HEK293 (cell line): ENCODE results near the gene HDHD5.

Experiments used
- CTCF ChIA-PET: fragments of 350-600 bp; formaldehyde crosslinking; extraction: SDS; loops from one replicate; lab custom pipeline; 2021; ENCODE audit warnings: antibody characterized with exemption; lab: Yijun Ruan, JAX
- POLR2A ChIA-PET: fragments of 300-600 bp; formaldehyde crosslinking; extraction: SDS; loops from one replicate; lab custom pipeline; 2020; ENCODE audit warnings: antibody characterized with exemption, inconsistent platforms; lab: Yijun Ruan, JAX
- H3K27ac ChIP-seq: fragments of 200-500 bp; sonication (Bioruptor generic); 2 replicates; pipeline ENCODE4 v1.5.1; 2014; ENCODE audit warnings: low read depth, low read length, control low read depth, inconsistent platforms; ENCODE audit errors: extremely low read depth
- H3K36me3 ChIP-seq, 2 experiments: fragments of 200-500 bp in 1 of 2; sonication (Bioruptor generic) in 1 of 2; 1 replicate in 1 of 2; 2 replicates in 1 of 2; pipeline ENCODE4 v1.5.1; 2014 to 2017; ENCODE audit warnings: inconsistent platforms in 2 of 2, low read length in 2 of 2; ENCODE audit not compliant: control insufficient read depth in 2 of 2, insufficient read depth in 1 of 2
- H3K4me1 ChIP-seq: fragments of 200-500 bp; sonication (Bioruptor generic); 2 replicates; pipeline ENCODE4 v1.5.1; 2014; ENCODE audit warnings: mild to moderate bottlenecking, low read length, inconsistent platforms; ENCODE audit not compliant: control insufficient read depth, insufficient read depth
- H3K4me3 ChIP-seq: 2 replicates; pipeline ENCODE4 v1.5.1; 2011; ENCODE audit warnings: low read depth, mild to moderate bottlenecking, control low read depth, low read length, moderate library complexity
- H3K9me3 ChIP-seq: fragments of 200-500 bp; sonication (Bioruptor generic); 2 replicates; pipeline ENCODE4 v1.5.1; 2014; ENCODE audit warnings: low read depth, low read length, inconsistent platforms; ENCODE audit not compliant: control insufficient read depth, insufficient read depth
- BCL11A ChIP-seq: fragments of 450-650 bp; formaldehyde crosslinking; IDR thresholded peaks from 2 replicates; pipeline ENCODE4 v1.5.1; 2016; ENCODE audit warnings: low read depth, missing biosample characterization, missing genetic modification characterization
- FEZF1 ChIP-seq: fragments of 450-650 bp; formaldehyde crosslinking; IDR thresholded peaks from 2 replicates; pipeline ENCODE4 v1.5.1; 2016; ENCODE audit warnings: missing biosample characterization, missing genetic modification characterization
- KLF16 ChIP-seq: fragments of 450-650 bp; formaldehyde crosslinking; IDR thresholded peaks from 2 replicates; pipeline ENCODE4 v1.5.1; 2017; ENCODE audit warnings: missing biosample characterization, missing genetic modification characterization
- SETDB1 ChIP-seq: IDR thresholded peaks from one replicate; pipeline ENCODE4 v1.6.1; 2017; ENCODE audit warnings: mild to moderate bottlenecking, low read length, moderate library complexity, mixed read lengths; ENCODE audit not compliant: insufficient read length
- TRIM28 ChIP-seq: IDR thresholded peaks from 2 replicates; pipeline ENCODE4 v1.6.1; 2011; ENCODE audit warnings: low read length, control low read depth, borderline replicate concordance
- ZBTB17 ChIP-seq: fragments of 450-650 bp; formaldehyde crosslinking; IDR thresholded peaks from 2 replicates; pipeline ENCODE4 v1.5.1; 2016; ENCODE audit warnings: missing biosample characterization, missing genetic modification characterization
- ZBTB8A ChIP-seq: fragments of 450-650 bp; formaldehyde crosslinking; IDR thresholded peaks from 2 replicates; pipeline ENCODE4 v1.5.1; 2016; ENCODE audit warnings: missing biosample characterization, missing genetic modification characterization
- ZNF132 ChIP-seq: fragments of 450-650 bp; formaldehyde crosslinking; IDR thresholded peaks from 2 replicates; pipeline ENCODE4 v1.5.1; 2017; ENCODE audit warnings: missing biosample characterization, missing genetic modification characterization, borderline replicate concordance
- ZNF16 ChIP-seq: fragments of 450-650 bp; formaldehyde crosslinking; IDR thresholded peaks from 2 replicates; pipeline ENCODE4 v1.5.1; 2016; ENCODE audit warnings: low read depth, missing biosample characterization, missing genetic modification characterization
- ZNF214 ChIP-seq: fragments of 450-650 bp; formaldehyde crosslinking; IDR thresholded peaks from 2 replicates; pipeline ENCODE4 v1.5.1; 2017; ENCODE audit warnings: missing biosample characterization, mild to moderate bottlenecking, missing genetic modification characterization, borderline replicate concordance
- ZNF311 ChIP-seq: fragments of 450-650 bp; formaldehyde crosslinking; IDR thresholded peaks from 2 replicates; pipeline ENCODE4 v1.5.1; 2017; ENCODE audit warnings: missing biosample characterization, missing genetic modification characterization, borderline replicate concordance
- ZNF335 ChIP-seq: fragments of 450-650 bp; formaldehyde crosslinking; conservative IDR thresholded peaks from 2 replicates; pipeline ENCODE4 v1.5.1; 2016; ENCODE audit warnings: missing biosample characterization, missing genetic modification characterization
- ZNF473 ChIP-seq: fragments of 450-650 bp; formaldehyde crosslinking; IDR thresholded peaks from 2 replicates; pipeline ENCODE4 v1.5.1; 2017; ENCODE audit warnings: missing biosample characterization, missing genetic modification characterization
- ZNF548 ChIP-seq: fragments of 450-650 bp; formaldehyde crosslinking; IDR thresholded peaks from 2 replicates; pipeline ENCODE4 v1.5.1; 2016; ENCODE audit warnings: missing biosample characterization, missing genetic modification characterization
- ZNF555 ChIP-seq: fragments of 450-650 bp; formaldehyde crosslinking; conservative IDR thresholded peaks from 2 replicates; pipeline ENCODE4 v1.5.1; 2017; ENCODE audit warnings: missing biosample characterization, mild to moderate bottlenecking, missing genetic modification characterization, inconsistent platforms
- ZNF658 ChIP-seq: fragments of 450-650 bp; formaldehyde crosslinking; IDR thresholded peaks from 2 replicates; pipeline ENCODE4; 2016; ENCODE audit warnings: missing biosample characterization, missing genetic modification characterization
- ZNF670 ChIP-seq: fragments of 450-650 bp; formaldehyde crosslinking; IDR thresholded peaks from 2 replicates; pipeline ENCODE4 v1.5.1; 2016; ENCODE audit warnings: missing biosample characterization, missing genetic modification characterization, low read depth
- ZNF701 ChIP-seq: fragments of 450-650 bp; formaldehyde crosslinking; IDR thresholded peaks from 2 replicates; pipeline ENCODE4 v1.5.1; 2016; ENCODE audit warnings: missing biosample characterization, missing genetic modification characterization
- ZNF776 ChIP-seq: fragments of 450-650 bp; formaldehyde crosslinking; IDR thresholded peaks from 2 replicates; pipeline ENCODE4 v1.5.0; 2017; ENCODE audit warnings: missing biosample characterization, missing genetic modification characterization, borderline replicate concordance
- TF ChIP-seq, protein P1 (sequence below): fragments of 450-650 bp; formaldehyde crosslinking; IDR thresholded peaks from 2 replicates; pipeline ENCODE4 v1.5.1; 2016; ENCODE audit warnings: missing biosample characterization, missing genetic modification characterization
- TF ChIP-seq, protein P2 (sequence below): fragments of 450-650 bp; formaldehyde crosslinking; IDR thresholded peaks from 2 replicates; pipeline ENCODE4 v1.5.1; 2016; ENCODE audit warnings: missing biosample characterization, missing genetic modification characterization
- TF ChIP-seq, protein P3 (sequence below): fragments of 450-650 bp; formaldehyde crosslinking; IDR thresholded peaks from 2 replicates; pipeline ENCODE4 v1.5.1; 2016; ENCODE audit warnings: missing biosample characterization, missing genetic modification characterization

HDHD5 gene

DNA sequence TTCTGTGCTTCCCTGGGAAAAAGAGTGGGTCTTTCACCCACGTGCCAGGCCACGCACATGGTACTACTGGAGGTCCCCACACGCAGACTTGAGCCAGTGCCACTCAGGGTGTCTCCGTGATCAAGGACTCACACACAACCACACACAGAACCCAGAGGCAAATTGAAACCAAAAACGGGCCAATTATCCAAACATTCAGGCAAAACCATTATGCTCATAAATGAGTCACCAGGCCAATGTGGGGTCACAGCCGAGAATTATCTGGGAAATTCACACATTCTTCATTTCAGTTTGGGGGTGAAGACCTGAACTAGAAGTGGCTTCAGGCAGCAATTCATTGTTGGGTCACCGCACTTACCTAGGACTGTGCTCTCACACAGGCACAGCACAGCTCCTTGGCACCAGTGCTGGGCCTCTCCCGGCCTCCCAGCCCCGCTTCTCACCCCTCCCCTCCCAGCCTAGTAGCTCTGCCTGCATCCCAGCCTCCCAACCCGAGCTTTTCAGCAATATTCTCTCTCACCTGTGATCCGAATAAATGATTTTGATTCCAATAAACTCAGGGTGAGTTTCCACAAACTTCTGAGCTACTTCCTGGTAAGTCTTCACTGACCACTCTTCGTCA, 32.2 kb upstream of the HDHD5 start (continued):
- TF ChIP-seq, protein P1, sequence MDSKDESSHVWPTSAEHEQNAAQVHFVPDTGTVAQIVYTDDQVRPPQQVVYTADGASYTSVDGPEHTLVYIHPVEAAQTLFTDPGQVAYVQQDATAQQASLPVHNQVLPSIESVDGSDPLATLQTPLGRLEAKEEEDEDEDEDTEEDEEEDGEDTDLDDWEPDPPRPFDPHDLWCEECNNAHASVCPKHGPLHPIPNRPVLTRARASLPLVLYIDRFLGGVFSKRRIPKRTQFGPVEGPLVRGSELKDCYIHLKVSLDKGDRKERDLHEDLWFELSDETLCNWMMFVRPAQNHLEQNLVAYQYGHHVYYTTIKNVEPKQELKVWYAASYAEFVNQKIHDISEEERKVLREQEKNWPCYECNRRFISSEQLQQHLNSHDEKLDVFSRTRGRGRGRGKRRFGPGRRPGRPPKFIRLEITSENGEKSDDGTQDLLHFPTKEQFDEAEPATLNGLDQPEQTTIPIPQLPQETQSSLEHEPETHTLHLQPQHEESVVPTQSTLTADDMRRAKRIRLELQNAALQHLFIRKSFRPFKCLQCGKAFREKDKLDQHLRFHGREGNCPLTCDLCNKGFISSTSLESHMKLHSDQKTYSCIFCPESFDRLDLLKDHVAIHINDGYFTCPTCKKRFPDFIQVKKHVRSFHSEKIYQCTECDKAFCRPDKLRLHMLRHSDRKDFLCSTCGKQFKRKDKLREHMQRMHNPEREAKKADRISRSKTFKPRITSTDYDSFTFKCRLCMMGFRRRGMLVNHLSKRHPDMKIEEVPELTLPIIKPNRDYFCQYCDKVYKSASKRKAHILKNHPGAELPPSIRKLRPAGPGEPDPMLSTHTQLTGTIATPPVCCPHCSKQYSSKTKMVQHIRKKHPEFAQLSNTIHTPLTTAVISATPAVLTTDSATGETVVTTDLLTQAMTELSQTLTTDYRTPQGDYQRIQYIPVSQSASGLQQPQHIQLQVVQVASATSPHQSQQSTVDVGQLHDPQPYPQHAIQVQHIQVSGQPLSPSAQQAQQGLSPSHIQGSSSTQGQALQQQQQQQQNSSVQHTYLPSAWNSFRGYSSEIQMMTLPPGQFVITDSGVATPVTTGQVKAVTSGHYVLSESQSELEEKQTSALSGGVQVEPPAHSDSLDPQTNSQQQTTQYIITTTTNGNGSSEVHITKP (tag by site-specific recombination), result peak; percentile 84
- TF ChIP-seq ZNF214 (tag by site-specific recombination) (no peak), ZNF670 (no peak), ZNF311 (no peak), ZNF776 (tag by site-specific recombination) (no peak), KLF16 (no peak), ZNF473 (tag by site-specific recombination) (no peak), BCL11A (tag by site-specific recombination) (peak; percentile 28; the same call in 1 of the 2 replicates), ZNF555 (tag by site-specific recombination) (no peak), ZNF132 (tag by site-specific recombination) (no peak), FEZF1 (tag by site-specific recombination) (no peak), ZNF548 (tag by site-specific recombination) (no peak), ZBTB8A (no peak), SETDB1 (no peak), ZBTB17 (tag by site-specific recombination) (peak; percentile 22; the same call in 1 of the 2 replicates), ZNF335 (peak; percentile 45), ZNF658 (tag by site-specific recombination) (no peak), ZNF16 (tag by site-specific recombination) (no peak), ZNF701 (no peak)
- TF ChIP-seq, protein P2, sequence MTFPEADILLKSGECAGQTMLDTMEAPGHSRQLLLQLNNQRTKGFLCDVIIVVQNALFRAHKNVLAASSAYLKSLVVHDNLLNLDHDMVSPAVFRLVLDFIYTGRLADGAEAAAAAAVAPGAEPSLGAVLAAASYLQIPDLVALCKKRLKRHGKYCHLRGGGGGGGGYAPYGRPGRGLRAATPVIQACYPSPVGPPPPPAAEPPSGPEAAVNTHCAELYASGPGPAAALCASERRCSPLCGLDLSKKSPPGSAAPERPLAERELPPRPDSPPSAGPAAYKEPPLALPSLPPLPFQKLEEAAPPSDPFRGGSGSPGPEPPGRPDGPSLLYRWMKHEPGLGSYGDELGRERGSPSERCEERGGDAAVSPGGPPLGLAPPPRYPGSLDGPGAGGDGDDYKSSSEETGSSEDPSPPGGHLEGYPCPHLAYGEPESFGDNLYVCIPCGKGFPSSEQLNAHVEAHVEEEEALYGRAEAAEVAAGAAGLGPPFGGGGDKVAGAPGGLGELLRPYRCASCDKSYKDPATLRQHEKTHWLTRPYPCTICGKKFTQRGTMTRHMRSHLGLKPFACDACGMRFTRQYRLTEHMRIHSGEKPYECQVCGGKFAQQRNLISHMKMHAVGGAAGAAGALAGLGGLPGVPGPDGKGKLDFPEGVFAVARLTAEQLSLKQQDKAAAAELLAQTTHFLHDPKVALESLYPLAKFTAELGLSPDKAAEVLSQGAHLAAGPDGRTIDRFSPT (tag by site-specific recombination), result 0 out of 2 replicates have a peak, but pooled peaks have one; percentile 33

DNA sequence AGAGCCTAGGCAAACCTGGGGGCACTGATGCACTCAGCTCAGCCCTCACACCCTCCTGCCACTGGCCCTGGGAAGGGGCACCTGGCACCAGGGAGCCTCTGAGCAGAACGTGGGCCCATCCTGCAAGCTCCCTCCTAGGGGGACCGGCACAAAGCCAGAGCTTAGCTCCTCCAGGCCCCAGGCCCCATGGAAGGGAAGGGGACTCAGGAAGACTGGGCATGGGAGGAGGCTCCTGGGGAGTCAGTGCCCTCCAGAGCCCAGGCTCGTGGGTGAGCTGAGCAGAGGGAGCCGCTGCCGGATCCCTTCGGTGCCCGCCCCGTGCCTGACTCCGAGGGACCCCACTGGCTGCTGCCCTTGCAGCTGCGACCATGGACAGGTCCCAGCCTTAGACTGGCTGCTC, 31.6 kb upstream of the HDHD5 start:
- no peak overlapping the region for H3K4me3 ChIP-seq
- CTCF ChIA-PET, result interaction anchor here (0.9 to 9.2 kb wide), 2 partner anchors 18 to 108 kb away, joined by 4 to 51 read pairs; no protein-coding TSS in a partner anchor
- TF ChIP-seq, protein P3, sequence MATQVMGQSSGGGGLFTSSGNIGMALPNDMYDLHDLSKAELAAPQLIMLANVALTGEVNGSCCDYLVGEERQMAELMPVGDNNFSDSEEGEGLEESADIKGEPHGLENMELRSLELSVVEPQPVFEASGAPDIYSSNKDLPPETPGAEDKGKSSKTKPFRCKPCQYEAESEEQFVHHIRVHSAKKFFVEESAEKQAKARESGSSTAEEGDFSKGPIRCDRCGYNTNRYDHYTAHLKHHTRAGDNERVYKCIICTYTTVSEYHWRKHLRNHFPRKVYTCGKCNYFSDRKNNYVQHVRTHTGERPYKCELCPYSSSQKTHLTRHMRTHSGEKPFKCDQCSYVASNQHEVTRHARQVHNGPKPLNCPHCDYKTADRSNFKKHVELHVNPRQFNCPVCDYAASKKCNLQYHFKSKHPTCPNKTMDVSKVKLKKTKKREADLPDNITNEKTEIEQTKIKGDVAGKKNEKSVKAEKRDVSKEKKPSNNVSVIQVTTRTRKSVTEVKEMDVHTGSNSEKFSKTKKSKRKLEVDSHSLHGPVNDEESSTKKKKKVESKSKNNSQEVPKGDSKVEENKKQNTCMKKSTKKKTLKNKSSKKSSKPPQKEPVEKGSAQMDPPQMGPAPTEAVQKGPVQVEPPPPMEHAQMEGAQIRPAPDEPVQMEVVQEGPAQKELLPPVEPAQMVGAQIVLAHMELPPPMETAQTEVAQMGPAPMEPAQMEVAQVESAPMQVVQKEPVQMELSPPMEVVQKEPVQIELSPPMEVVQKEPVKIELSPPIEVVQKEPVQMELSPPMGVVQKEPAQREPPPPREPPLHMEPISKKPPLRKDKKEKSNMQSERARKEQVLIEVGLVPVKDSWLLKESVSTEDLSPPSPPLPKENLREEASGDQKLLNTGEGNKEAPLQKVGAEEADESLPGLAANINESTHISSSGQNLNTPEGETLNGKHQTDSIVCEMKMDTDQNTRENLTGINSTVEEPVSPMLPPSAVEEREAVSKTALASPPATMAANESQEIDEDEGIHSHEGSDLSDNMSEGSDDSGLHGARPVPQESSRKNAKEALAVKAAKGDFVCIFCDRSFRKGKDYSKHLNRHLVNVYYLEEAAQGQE (tag by site-specific recombination), result peak; percentile 76
- TF ChIP-seq TRIM28, result no peak
- H3K4me1 ChIP-seq, result peaks cover 5% of the 10 kb centered on the region
- H3K36me3 ChIP-seq, result no peaks in the 10 kb centered on the region
- no peak overlapping the region for H3K27ac ChIP-seq
- no peaks in the 10 kb centered on the region for H3K9me3 ChIP-seq
- POLR2A ChIA-PET, result no interaction called here
